Activated T-cell treated with anti-CD3 and anti-CD28 coated beads for 4 hours (primary cell): ENCODE measurements around the gene MMP23B.
"Not testable (repeated sequence)": the region's sequence is repeated elsewhere in the genome, so short reads cannot be mapped to it uniquely, and the experiment has no call there.

Experiments used
- DNase-seq: peaks from one replicate; pipeline ENCODE4 v3.0.0-alpha.2; 2020

The MMP23B gene

GRCh38 chr1:1631782-1632420, at the start of gene MMP23B:
TSS of gene MMP23B (plus strand) at chr1:1632173. CDS start at chr1:1632219, 46 bp downstream.
- DNase-seq, result no peak

GRCh38 chr1:1582585-1583346, 49.2 kb upstream of the MMP23B start:
- DNase-seq, result no peak

- DNase-seq, result no peak
Observed at GRCh38 chr1:1583347-1584010, 48.5 kb upstream of the MMP23B start.

- no peak for DNase-seq
Observed at GRCh38 chr1:1591452-1591851, 40.5 kb upstream of the MMP23B start.

- no peak for DNase-seq
Observed at GRCh38 chr1:1593834-1594601, 38.0 kb upstream of the MMP23B start.

- no peak for DNase-seq
Observed at GRCh38 chr1:1594602-1595260, 37.2 kb upstream of the MMP23B start.

- DNase-seq, result not testable (repeated sequence)
Observed at GRCh38 chr1:1595341-1595740, 36.6 kb upstream of the MMP23B start.

- DNase-seq, result no peak
Observed at GRCh38 chr1:1596493-1597274, 35.3 kb upstream of the MMP23B start.

- DNase-seq, result no peak
Observed at GRCh38 chr1:1597275-1597930, 34.6 kb upstream of the MMP23B start.

- DNase-seq, result no peak
Observed at GRCh38 chr1:1598051-1598719, 33.8 kb upstream of the MMP23B start.

GRCh38 chr1:1598720-1599029, 33.3 kb upstream of the MMP23B start:
- DNase-seq, result no peak

- no peak for DNase-seq
Observed at GRCh38 chr1:1599030-1599934, 32.7 kb upstream of the MMP23B start.

- DNase-seq, result no peak
Observed at GRCh38 chr1:1599935-1600860, 31.8 kb upstream of the MMP23B start, which contains the start of gene FNDC10. TSS of gene FNDC10 (minus strand) at chr1:1600135. CDS start at chr1:1600015, 120 bp downstream.

- no peak for DNase-seq
Observed at GRCh38 chr1:1600861-1601563, 31.0 kb upstream of the MMP23B start.

GRCh38 chr1:1601564-1602303, 30.2 kb upstream of the MMP23B start:
- DNase-seq, result no peak

GRCh38 chr1:1602304-1602967, 29.5 kb upstream of the MMP23B start:
- no peak for DNase-seq
